Tibial artery (tissue), 4 donors: ENCODE data around the gene PTEN.

Experiments used
- DNase-seq, 2 donors: peaks; one replicate each; pipeline ENCODE4 v3.0.0-alpha.2; 2019
- H3K27ac ChIP-seq, 2 donors: fragments of 200-600 bp; sonication (generic) in 1 of 2; 1 replicate in 1 of 2; 2 replicates in 1 of 2; pipeline ENCODE4 v1.5.1; 2018 to 2019; ENCODE audit warnings: mild to moderate bottlenecking in 1 of 2
- H3K27me3 ChIP-seq, 2 donors: fragments of 200-600 bp; sonication (generic) in 1 of 2; one replicate each; pipeline versions ENCODE4 v1.5.1 to v1.6.0; 2016 to 2019
- H3K36me3 ChIP-seq, 3 donors: fragments of 200-600 bp; sonication (generic) in 2 of 3; one replicate each; pipeline ENCODE4 v1.5.1; 2016 to 2019; ENCODE audit warnings: mild to moderate bottlenecking in 2 of 3
- H3K4me1 ChIP-seq, 4 donors: fragments of 200-600 bp; sonication (generic) in 2 of 4; 1 replicate in 3 of 4; 2 replicates in 1 of 4; pipeline ENCODE4 v1.5.1; 2016 to 2019
- H3K4me3 ChIP-seq, 2 donors: fragments of 200-600 bp; sonication (generic) in 1 of 2; 1 replicate in 1 of 2; 2 replicates in 1 of 2; pipeline ENCODE4 v1.5.1; 2018 to 2019; ENCODE audit warnings: mild to moderate bottlenecking in 2 of 2
- H3K9me3 ChIP-seq, 3 donors: fragments of 200-600 bp; sonication (generic) in 1 of 3; one replicate each; pipeline ENCODE4 v1.5.1; 2016 to 2019
- CTCF ChIP-seq, 2 experiments: fragments of 200-600 bp in 1 of 2; fragments of 450-650 bp in 1 of 2; IDR thresholded peaks; one replicate each; pipeline ENCODE4 v1.5.1; 2017 to 2019; ENCODE audit warnings: antibody characterized with exemption in 2 of 2, mild to moderate bottlenecking in 1 of 2, moderate library complexity in 1 of 2
- intact Hi-C: fragments of 100-400 bp; cut with DNase I; formaldehyde crosslinking; loops from one replicate; pipeline ENCODE4 v1.15.0; 2023; ENCODE audit warnings: low total_unique reads

Gene PTEN

GRCh38 chr10:87942884-87943527, 79.6 kb downstream of the PTEN start:
- Histone ChIP-seq H3K27me3 (no peaks in the 10 kb centered on the region), H3K4me3 (no peak overlapping the region), H3K4me1 (peaks cover 0 to 66% (median 7%) of the 10 kb centered on the region in 4 donors), H3K27ac (no peak overlapping the region), H3K9me3 (no peaks in the 10 kb centered on the region), H3K36me3 (no peaks in the 10 kb centered on the region)
- no peak for TF ChIP-seq CTCF (IDR thresholded peaks at IDR 0.05)
- intact Hi-C loops, result no loop called here
- no peak for DNase-seq

GRCh38 chr10:87945984-87946383, 82.6 kb downstream of the PTEN start:
- Histone ChIP-seq H3K27ac (no peak overlapping the region), H3K4me3 (no peak overlapping the region), H3K9me3 (no peaks in the 10 kb centered on the region), H3K27me3 (no peaks in the 10 kb centered on the region), H3K36me3 (no peaks in the 10 kb centered on the region), H3K4me1 (peaks cover 0 to 50% (median 3%) of the 10 kb centered on the region in 4 donors)
- intact Hi-C loops, result no loop called here
- no peak for TF ChIP-seq CTCF (IDR thresholded peaks at IDR 0.05)
- DNase-seq, result peak in 1 of 2 donors; percentile 54

GRCh38 chr10:87952612-87953011, 89.2 kb downstream of the PTEN start:
- intact Hi-C loops, result no loop called here
- DNase-seq, result no peak
- H3K4me1 ChIP-seq, result peaks cover 0 to 34% (median 3%) of the 10 kb centered on the region in 4 donors
- no peak overlapping the region for H3K27ac ChIP-seq
- H3K9me3 ChIP-seq, result no peaks in the 10 kb centered on the region
- no peak for TF ChIP-seq CTCF (IDR thresholded peaks at IDR 0.05)
- peaks cover 6 to 26% (median 9%) of the 10 kb centered on the region in 3 donors for H3K36me3 ChIP-seq
- H3K4me3 ChIP-seq, result no peak overlapping the region
- H3K27me3 ChIP-seq, result no peaks in the 10 kb centered on the region

- H3K36me3 ChIP-seq, result peaks cover 14 to 41% (median 17%) of the 10 kb centered on the region in 3 donors
- intact Hi-C loops, result no loop called here
- H3K27me3 ChIP-seq, result no peaks in the 10 kb centered on the region
- no peak for TF ChIP-seq CTCF (IDR thresholded peaks at IDR 0.05)
- H3K4me1 ChIP-seq, result peaks cover 0 to 54% (median 3%) of the 10 kb centered on the region in 4 donors
- H3K27ac ChIP-seq, result peak overlapping the region in 1 of 2 donors; percentile 5
- H3K9me3 ChIP-seq, result no peaks in the 10 kb centered on the region
- H3K4me3 ChIP-seq, result no peak overlapping the region
- no peak for DNase-seq
Measured at GRCh38 chr10:87956055-87956454, 92.6 kb downstream of the PTEN start.

- no peak for DNase-seq
- intact Hi-C loops, result no loop called here
- H3K27me3 ChIP-seq, result no peaks in the 10 kb centered on the region
- H3K4me3 ChIP-seq, result no peak overlapping the region
- peaks cover 12 to 39% (median 14%) of the 10 kb centered on the region in 3 donors for H3K36me3 ChIP-seq
- no peak overlapping the region for H3K27ac ChIP-seq
- H3K9me3 ChIP-seq, result no peaks in the 10 kb centered on the region
- H3K4me1 ChIP-seq, result peaks cover 0 to 70% (median 5%) of the 10 kb centered on the region in 4 donors
- TF ChIP-seq CTCF (IDR thresholded peaks at IDR 0.05), result no peak
Measured at GRCh38 chr10:87957702-87958101, 94.3 kb downstream of the PTEN start.
